ENCODE results near the gene MAP2K4.

The MAP2K4 gene

GRCh38 chr17:12078791-12079190 lies 58.1 kb downstream of the MAP2K4 start:
- Mint-ChIP-seq H3K4me1 (ENCODE audit: low read depth in 2 of 2) (peaks cover 12 to 19% of the 10 kb centered on the region in 2 donors), H3K36me3 (ENCODE audit: insufficient read depth) (peaks cover 26% of the 10 kb centered on the region), H3K4me3 (no peak overlapping the region), H3K27me3 (no peaks in the 10 kb centered on the region), H3K27ac (no peak overlapping the region), H3K9me3 (no peaks in the 10 kb centered on the region)
- DNase-seq, result no peak
- ATAC-seq (replicated peaks), result no peak

GRCh38 chr17:12081720-12082119 lies 61.0 kb downstream of the MAP2K4 start:
- no peak overlapping the region for H3K4me3 Mint-ChIP-seq
- no peak overlapping the region for H3K27ac Mint-ChIP-seq
- H3K4me1 Mint-ChIP-seq (ENCODE audit: low read depth in 2 of 2), result peaks cover 11 to 19% of the 10 kb centered on the region in 2 donors
- H3K27me3 Mint-ChIP-seq, result no peaks in the 10 kb centered on the region
- no peak for DNase-seq
- no peaks in the 10 kb centered on the region for H3K9me3 Mint-ChIP-seq
- ATAC-seq (replicated peaks), result no peak
- peaks cover 26% of the 10 kb centered on the region for H3K36me3 Mint-ChIP-seq (ENCODE audit: insufficient read depth)

GRCh38 chr17:12085076-12085949 lies 64.6 kb downstream of the MAP2K4 start:
- Mint-ChIP-seq H3K27me3 (no peaks in the 10 kb centered on the region), H3K9me3 (no peaks in the 10 kb centered on the region), H3K36me3 (ENCODE audit: insufficient read depth) (peaks cover 23% of the 10 kb centered on the region), H3K4me1 (ENCODE audit: low read depth in 2 of 2) (peaks cover 21 to 29% of the 10 kb centered on the region in 2 donors), H3K27ac (peak overlapping the region in 1 of 2 donors; percentile 42), H3K4me3 (no peak overlapping the region)
- no peak for ATAC-seq (replicated peaks)
- DNase-seq, result no peak

GRCh38 chr17:12088035-12088434 lies 67.4 kb downstream of the MAP2K4 start:
- Mint-ChIP-seq H3K9me3 (no peaks in the 10 kb centered on the region), H3K4me1 (ENCODE audit: low read depth in 2 of 2) (peaks cover 20 to 34% of the 10 kb centered on the region in 2 donors), H3K27ac (peak overlapping the region in 1 of 2 donors; percentile 16), H3K27me3 (no peaks in the 10 kb centered on the region), H3K4me3 (no peak overlapping the region), H3K36me3 (ENCODE audit: insufficient read depth) (peaks cover 3% of the 10 kb centered on the region)
- ATAC-seq (replicated peaks) (no peak), DNase-seq (no peak)

- Mint-ChIP-seq H3K27me3 (no peaks in the 10 kb centered on the region), H3K36me3 (ENCODE audit: insufficient read depth) (peaks cover 5% of the 10 kb centered on the region), H3K4me1 (ENCODE audit: low read depth in 2 of 2) (peaks cover 20 to 34% of the 10 kb centered on the region in 2 donors), H3K9me3 (no peaks in the 10 kb centered on the region), H3K27ac (peak overlapping the region in 1 of 2 donors; percentile 19), H3K4me3 (no peak overlapping the region)
- ATAC-seq (replicated peaks), result no peak
- DNase-seq, result no peak
Measured at GRCh38 chr17:12089809-12090384, 69.2 kb downstream of the MAP2K4 start.

- Mint-ChIP-seq H3K36me3 (ENCODE audit: insufficient read depth) (peaks cover 9% of the 10 kb centered on the region), H3K27me3 (no peaks in the 10 kb centered on the region), H3K4me1 (ENCODE audit: low read depth in 2 of 2) (peaks cover 4 to 14% of the 10 kb centered on the region in 2 donors), H3K4me3 (no peak overlapping the region), H3K27ac (no peak overlapping the region), H3K9me3 (no peaks in the 10 kb centered on the region)
- no peak for ATAC-seq (replicated peaks)
- DNase-seq, result no peak
Measured at GRCh38 chr17:12094336-12094735, 73.7 kb downstream of the MAP2K4 start.

- DNase-seq (no peak), ATAC-seq (replicated peaks) (no peak)
- no peak overlapping the region for H3K4me3 Mint-ChIP-seq
- no peaks in the 10 kb centered on the region for H3K27me3 Mint-ChIP-seq
- H3K36me3 Mint-ChIP-seq (ENCODE audit: insufficient read depth), result peaks cover 9% of the 10 kb centered on the region
- H3K4me1 Mint-ChIP-seq (ENCODE audit: low read depth in 2 of 2), result peaks cover 4 to 12% of the 10 kb centered on the region in 2 donors
- H3K9me3 Mint-ChIP-seq, result no peaks in the 10 kb centered on the region
- no peak overlapping the region for H3K27ac Mint-ChIP-seq
Measured at GRCh38 chr17:12095522-12095921, 74.8 kb downstream of the MAP2K4 start.

- Mint-ChIP-seq H3K4me1 (ENCODE audit: low read depth in 2 of 2) (peaks cover 1 to 9% of the 10 kb centered on the region in 2 donors), H3K36me3 (ENCODE audit: insufficient read depth) (peaks cover 12% of the 10 kb centered on the region), H3K27me3 (no peaks in the 10 kb centered on the region), H3K9me3 (no peaks in the 10 kb centered on the region), H3K27ac (no peak overlapping the region), H3K4me3 (no peak overlapping the region)
- ATAC-seq (replicated peaks), result no peak
- no peak for DNase-seq
Measured at GRCh38 chr17:12097326-12097725, 76.6 kb downstream of the MAP2K4 start.

- ATAC-seq (replicated peaks) (no peak), DNase-seq (no peak)
- Mint-ChIP-seq H3K9me3 (no peaks in the 10 kb centered on the region), H3K4me1 (ENCODE audit: low read depth in 2 of 2) (peaks cover 1 to 14% of the 10 kb centered on the region in 2 donors), H3K27me3 (no peaks in the 10 kb centered on the region), H3K4me3 (no peak overlapping the region), H3K27ac (no peak overlapping the region), H3K36me3 (ENCODE audit: insufficient read depth) (peaks cover 17% of the 10 kb centered on the region)
Measured at GRCh38 chr17:12098568-12098967, 77.9 kb downstream of the MAP2K4 start.

- DNase-seq, result no peak
- peaks cover 13% of the 10 kb centered on the region for H3K36me3 Mint-ChIP-seq (ENCODE audit: insufficient read depth)
Measured at GRCh38 chr17:12099412-12099811, 78.7 kb downstream of the MAP2K4 start.

GRCh38 chr17:12104831-12105230 lies 84.2 kb downstream of the MAP2K4 start:
- Mint-ChIP-seq H3K4me3 (no peak overlapping the region), H3K9me3 (no peaks in the 10 kb centered on the region), H3K27me3 (no peaks in the 10 kb centered on the region), H3K4me1 (ENCODE audit: low read depth in 2 of 2) (peaks cover 1 to 31% of the 10 kb centered on the region in 2 donors), H3K36me3 (ENCODE audit: insufficient read depth) (peaks cover 12% of the 10 kb centered on the region), H3K27ac (no peak overlapping the region)
- ATAC-seq (replicated peaks), result no peak
- no peak for DNase-seq

More at GRCh38 chr17:12099412-12099811, 78.7 kb downstream of the MAP2K4 start:
- ATAC-seq (replicated peaks), result no peak
- no peaks in the 10 kb centered on the region for H3K9me3 Mint-ChIP-seq
- H3K4me3 Mint-ChIP-seq, result no peak overlapping the region
- no peaks in the 10 kb centered on the region for H3K27me3 Mint-ChIP-seq
- H3K27ac Mint-ChIP-seq, result no peak overlapping the region
- H3K4me1 Mint-ChIP-seq (ENCODE audit: low read depth in 2 of 2), result peaks cover 1 to 15% of the 10 kb centered on the region in 2 donors

GRCh38 chr17:12107905-12108304 lies 87.2 kb downstream of the MAP2K4 start:
- Mint-ChIP-seq H3K4me3 (no peak overlapping the region), H3K4me1 (ENCODE audit: low read depth in 2 of 2) (peaks cover 0 to 22% of the 10 kb centered on the region in 2 donors), H3K27me3 (no peaks in the 10 kb centered on the region), H3K36me3 (ENCODE audit: insufficient read depth) (peaks cover 22% of the 10 kb centered on the region), H3K27ac (no peak overlapping the region), H3K9me3 (no peaks in the 10 kb centered on the region)
- ATAC-seq (replicated peaks) (no peak), DNase-seq (no peak)

GRCh38 chr17:12110906-12111305 lies 90.2 kb downstream of the MAP2K4 start:
- no peak for ATAC-seq (replicated peaks)
- H3K9me3 Mint-ChIP-seq, result no peaks in the 10 kb centered on the region
- peak overlapping the region in 1 of 2 donors; percentile 56 for H3K27ac Mint-ChIP-seq
- DNase-seq, result no peak
- H3K4me3 Mint-ChIP-seq, result no peak overlapping the region
- H3K4me1 Mint-ChIP-seq (ENCODE audit: low read depth in 2 of 2), result peaks cover 0 to 4% of the 10 kb centered on the region in 2 donors
- H3K27me3 Mint-ChIP-seq, result no peaks in the 10 kb centered on the region
- peaks cover 39% of the 10 kb centered on the region for H3K36me3 Mint-ChIP-seq (ENCODE audit: insufficient read depth)

GRCh38 chr17:12113156-12113555 lies 92.5 kb downstream of the MAP2K4 start:
- no peak overlapping the region for H3K4me3 Mint-ChIP-seq
- H3K36me3 Mint-ChIP-seq (ENCODE audit: insufficient read depth), result peaks cover 42% of the 10 kb centered on the region
- no peak overlapping the region for H3K27ac Mint-ChIP-seq
- no peak for DNase-seq
- no peak for ATAC-seq (replicated peaks)
- H3K4me1 Mint-ChIP-seq (ENCODE audit: low read depth in 2 of 2), result no peaks in the 10 kb centered on the region
- H3K9me3 Mint-ChIP-seq, result no peaks in the 10 kb centered on the region
- H3K27me3 Mint-ChIP-seq, result no peaks in the 10 kb centered on the region
